Measurements from ENCODE around the gene IGFBP6. TPM values are rescaled to one million over a fixed set of nuclear protein-coding genes. Genes with fewer than 3 reads are reported as not detected.

The IGFBP6 gene
- polyA plus RNA-seq, 2 of the 4 experiments (the other 2 are of a cell fraction) = 49.1 to 128 TPM

GRCh38 chr12:53074283-53074998 is 23.0 kb upstream of the IGFBP6 start:
- no peaks in the 10 kb centered on the region for H3K9me3 ChIP-seq
- POLR2A ChIA-PET = no interaction called here
- H3K4me3 ChIP-seq = no peak overlapping the region
- TF ChIP-seq MAX (IDR thresholded peaks at IDR 0.05) (no peak), ZNF302 (CRISPR knock-in tag; IDR thresholded peaks at IDR 0.05) (no peak), PHF8 (IDR thresholded peaks at IDR 0.05; ENCODE audit: borderline replicate concordance, low read depth) (no peak), CHD4 (IDR thresholded peaks at IDR 0.05; ENCODE audit: borderline replicate concordance) (no peak), RNF2 (IDR thresholded peaks at IDR 0.05; ENCODE audit: borderline replicate concordance, low read depth) (no peak), GATA3 (IDR thresholded peaks at IDR 0.05; ENCODE audit: borderline replicate concordance) (no peak), CBX2 (IDR thresholded peaks at IDR 0.05; ENCODE audit: borderline replicate concordance, low read depth) (no peak)
- TF ChIP-seq, protein P1, sequence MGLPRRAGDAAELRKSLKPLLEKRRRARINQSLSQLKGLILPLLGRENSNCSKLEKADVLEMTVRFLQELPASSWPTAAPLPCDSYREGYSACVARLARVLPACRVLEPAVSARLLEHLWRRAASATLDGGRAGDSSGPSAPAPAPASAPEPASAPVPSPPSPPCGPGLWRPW (IDR thresholded peaks at IDR 0.05) = no peak
- TF ChIP-seq, protein P2, sequence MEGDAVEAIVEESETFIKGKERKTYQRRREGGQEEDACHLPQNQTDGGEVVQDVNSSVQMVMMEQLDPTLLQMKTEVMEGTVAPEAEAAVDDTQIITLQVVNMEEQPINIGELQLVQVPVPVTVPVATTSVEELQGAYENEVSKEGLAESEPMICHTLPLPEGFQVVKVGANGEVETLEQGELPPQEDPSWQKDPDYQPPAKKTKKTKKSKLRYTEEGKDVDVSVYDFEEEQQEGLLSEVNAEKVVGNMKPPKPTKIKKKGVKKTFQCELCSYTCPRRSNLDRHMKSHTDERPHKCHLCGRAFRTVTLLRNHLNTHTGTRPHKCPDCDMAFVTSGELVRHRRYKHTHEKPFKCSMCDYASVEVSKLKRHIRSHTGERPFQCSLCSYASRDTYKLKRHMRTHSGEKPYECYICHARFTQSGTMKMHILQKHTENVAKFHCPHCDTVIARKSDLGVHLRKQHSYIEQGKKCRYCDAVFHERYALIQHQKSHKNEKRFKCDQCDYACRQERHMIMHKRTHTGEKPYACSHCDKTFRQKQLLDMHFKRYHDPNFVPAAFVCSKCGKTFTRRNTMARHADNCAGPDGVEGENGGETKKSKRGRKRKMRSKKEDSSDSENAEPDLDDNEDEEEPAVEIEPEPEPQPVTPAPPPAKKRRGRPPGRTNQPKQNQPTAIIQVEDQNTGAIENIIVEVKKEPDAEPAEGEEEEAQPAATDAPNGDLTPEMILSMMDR (IDR thresholded peaks at IDR 0.05) = no peak
- H3K4me1 ChIP-seq = peaks cover 19% of the 10 kb centered on the region
- FAIRE-seq = no peak
- H3K4me2 ChIP-seq = no peak overlapping the region
- DNase-seq (ENCODE audit: low read depth in 1 of 2, low spot score in 1 of 2) = no peak
- CTCF ChIA-PET = interaction anchor here (1.3 to 45.5 kb wide), 3 partner anchors 9 to 123 kb away, joined by 4 to 1424 read pairs (median 1424); partner anchors contain the start of genes IGFBP6, SOAT2, SPRYD3 and TNS2
- WGBS (ENCODE audit: missing lambda C conversion rate) = 96% methylated on average over 11 of the region's 11 CpGs
- no peak for ATAC-seq
- H3K27ac ChIP-seq = no peak overlapping the region

DNA sequence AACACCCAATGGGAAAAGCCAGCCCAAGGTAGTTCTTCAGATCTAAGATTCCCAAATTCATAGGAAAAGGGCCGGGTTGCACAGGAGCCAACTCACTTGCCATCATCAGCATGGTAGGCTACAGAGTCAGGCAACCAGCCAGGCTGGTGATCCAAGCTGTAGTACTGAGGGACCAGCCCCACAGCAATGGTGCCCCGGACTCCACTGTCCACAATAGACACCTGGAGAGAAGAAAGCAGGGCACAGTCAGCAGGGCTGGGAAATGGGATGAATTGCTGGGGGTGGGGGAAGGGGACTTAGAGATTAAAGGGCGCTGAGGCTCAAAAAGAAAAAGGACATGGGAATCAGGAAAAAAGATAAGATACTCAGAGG is 22.5 kb upstream of the IGFBP6 start:
- ChIA-PET CTCF (interaction anchor here (0.9 to 45.5 kb wide), 4 partner anchors 10 to 214 kb away, joined by 3 to 1424 read pairs (median 715); partner anchors contain the start of genes IGFBP6, SOAT2, SPRYD3 and TNS2), POLR2A (no interaction called here)
- Histone ChIP-seq H3K27ac (no peak overlapping the region), H3K4me1 (peaks cover 22% of the 10 kb centered on the region), H3K9me3 (no peaks in the 10 kb centered on the region), H3K4me2 (no peak overlapping the region), H3K4me3 (no peak overlapping the region)
- DNase-seq (ENCODE audit: low read depth in 1 of 2, low spot score in 1 of 2) (no peak), FAIRE-seq (no peak), ATAC-seq (no peak)
- TF ChIP-seq CBX2 (IDR thresholded peaks at IDR 0.05; ENCODE audit: borderline replicate concordance, low read depth) (no peak), POLR2AphosphoS2 (conservative IDR thresholded peaks at IDR 0.05; ENCODE audit: low read length) (no peak), FOXS1 (CRISPR knock-in tag; IDR thresholded peaks at IDR 0.05) (no peak), REST (IDR thresholded peaks at IDR 0.05) (no peak), CHD4 (IDR thresholded peaks at IDR 0.05; ENCODE audit: borderline replicate concordance) (no peak), RARB (CRISPR knock-in tag; IDR thresholded peaks at IDR 0.05) (no peak), PBX3 (IDR thresholded peaks at IDR 0.05) (no peak), HOXB5 (CRISPR knock-in tag; IDR thresholded peaks at IDR 0.05) (no peak)
- TF ChIP-seq, protein P2 (IDR thresholded peaks at IDR 0.05) = no peak
- WGBS (ENCODE audit: missing lambda C conversion rate) = 84% methylated on average over 3 of the region's 3 CpGs

All from A549 (cell line).